GM21515 (cell line): ENCODE data around the gene ILF2.
"Not testable (repeated sequence)": the region's sequence is repeated elsewhere in the genome, so short reads cannot be mapped to it uniquely, and the experiment has no call there.

Source experiments
- ATAC-seq: cut with Tn5 transposase; IDR thresholded peaks from one replicate; pipeline ENCODE4 v1.9.1; 2021; ENCODE audit not compliant: unreplicated experiment

The ILF2 gene

DNA sequence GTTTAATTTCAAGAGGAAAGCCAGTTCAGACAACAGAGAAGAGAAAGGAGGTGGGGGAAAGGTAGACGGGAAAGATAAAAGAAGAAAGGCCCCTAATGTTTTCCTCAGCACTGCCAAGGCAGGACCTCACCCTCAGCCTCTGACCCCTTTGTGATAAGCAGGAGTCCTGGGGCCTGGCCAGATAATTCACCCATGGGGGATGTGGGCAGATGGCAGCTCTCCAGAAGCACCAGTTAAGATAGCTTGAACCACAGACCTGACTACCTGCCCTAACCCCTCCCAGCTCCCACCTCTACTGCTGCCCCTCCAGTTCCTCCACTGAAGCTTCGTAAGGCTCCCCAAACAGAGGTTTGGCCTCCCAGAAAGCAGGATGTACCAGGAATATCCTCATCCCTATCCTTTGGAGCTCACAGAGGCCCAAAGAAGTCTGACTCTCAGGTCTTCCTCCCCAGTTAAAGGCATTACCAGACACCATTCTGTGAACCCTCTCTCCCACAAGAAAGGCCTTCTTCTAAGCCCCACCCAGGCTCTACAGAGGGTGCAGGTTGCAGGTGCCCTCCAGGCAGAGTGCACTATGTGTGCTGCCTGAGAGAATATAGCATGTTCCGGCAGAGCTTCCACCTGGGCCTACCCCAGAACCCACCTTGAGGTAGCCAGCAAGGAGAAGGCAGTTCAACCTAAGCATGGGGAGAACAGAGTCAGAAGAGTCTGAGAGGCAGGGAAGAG lies 21.5 kb downstream of the ILF2 start:
- no peak for ATAC-seq

- no peak for ATAC-seq
These were observed 22.7 kb downstream of the ILF2 start for GRCh38 chr1:153648000-153648643.

DNA sequence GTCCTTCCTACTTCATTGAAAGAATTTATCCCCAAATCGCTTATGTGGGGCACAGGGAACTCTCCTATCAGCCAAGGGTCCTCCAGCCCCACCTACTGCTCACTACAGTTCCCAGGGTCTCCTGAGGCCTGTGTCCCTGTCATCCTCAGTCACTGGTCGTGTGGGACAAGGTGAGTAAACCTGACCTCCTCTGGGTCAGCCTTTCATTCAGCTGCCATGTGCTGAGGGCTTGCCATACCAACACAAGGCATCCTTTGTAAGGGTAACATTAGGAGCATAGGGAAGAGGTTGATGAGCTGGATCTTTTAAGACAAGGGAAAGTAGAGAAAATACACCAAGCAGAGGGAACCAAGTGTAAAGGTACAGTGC lies 23.5 kb downstream of the ILF2 start:
- ATAC-seq = no peak

DNA sequence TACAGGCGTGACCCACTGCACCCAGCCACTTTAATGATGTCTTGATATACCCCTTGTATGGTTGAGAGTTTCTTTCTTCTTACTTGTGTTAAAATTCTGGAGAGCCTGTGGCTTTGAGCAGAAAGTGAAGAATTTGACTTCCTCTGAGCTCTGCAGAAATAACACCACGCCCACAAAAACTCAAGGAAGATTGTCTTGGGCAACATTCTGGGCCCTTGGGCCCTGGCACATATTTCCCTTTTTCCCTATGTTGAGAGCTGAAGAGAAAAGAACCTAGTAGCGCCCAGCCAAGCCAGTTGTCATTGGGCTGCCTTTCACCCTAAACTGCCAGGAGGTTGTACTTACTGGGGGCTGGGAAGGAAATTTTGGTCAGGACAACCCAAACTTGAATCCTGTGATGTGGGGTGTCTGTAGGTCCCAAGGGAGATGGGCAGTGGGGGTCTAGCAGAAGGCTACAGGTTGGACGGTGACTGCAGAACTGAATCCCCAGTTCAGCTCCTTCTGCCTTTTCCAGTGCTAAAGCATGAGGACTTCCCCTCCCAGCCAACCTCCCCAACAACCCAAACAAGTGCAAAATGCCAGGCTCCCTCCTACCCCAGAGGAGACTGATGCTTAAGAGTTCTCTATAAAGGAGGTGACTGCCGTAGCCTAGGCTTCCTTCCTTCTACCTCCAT lies 24.0 kb downstream of the ILF2 start:
- ATAC-seq = no peak

DNA sequence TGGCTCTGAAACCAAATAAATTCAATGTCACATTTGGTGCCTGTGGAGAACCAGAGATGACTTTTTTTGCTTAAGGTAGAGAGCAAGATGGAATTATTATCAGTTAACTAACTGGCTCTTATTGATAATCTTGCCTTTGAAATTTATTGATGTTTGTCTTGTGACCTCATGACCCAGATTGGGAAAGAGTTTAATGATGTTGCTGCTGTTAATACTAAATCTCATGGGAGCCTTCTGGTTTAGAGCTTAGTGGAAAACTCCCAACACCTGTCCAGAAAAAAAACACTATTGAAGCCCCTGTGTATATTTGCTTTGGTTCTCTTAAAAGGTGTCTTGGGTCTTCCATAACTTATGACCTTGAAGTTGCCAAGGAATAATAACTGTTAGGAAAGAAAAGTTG lies 27.0 kb downstream of the ILF2 start:
- ATAC-seq = no peak

- ATAC-seq = no peak
These were observed 27.7 kb downstream of the ILF2 start for GRCh38 chr1:153643100-153643499.

DNA sequence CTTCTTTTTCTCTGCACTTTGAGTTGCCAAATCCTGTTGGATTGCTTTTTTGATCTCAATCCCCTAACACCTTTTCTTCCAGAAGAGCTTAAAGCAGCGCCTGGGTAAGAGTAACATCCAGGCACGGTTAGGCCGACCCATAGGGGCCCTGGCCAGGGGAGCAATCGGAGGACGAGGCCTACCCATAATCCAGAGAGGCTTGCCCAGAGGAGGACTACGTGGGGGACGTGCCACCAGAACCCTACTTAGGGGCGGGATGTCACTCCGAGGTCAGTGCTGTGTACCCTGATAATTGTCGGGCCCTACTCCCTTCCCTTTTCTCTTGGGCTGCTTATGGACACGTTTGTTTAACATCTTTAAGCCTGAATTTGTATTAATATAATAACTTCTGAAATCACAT lies 28.6 kb downstream of the ILF2 start:
- no peak for ATAC-seq

DNA sequence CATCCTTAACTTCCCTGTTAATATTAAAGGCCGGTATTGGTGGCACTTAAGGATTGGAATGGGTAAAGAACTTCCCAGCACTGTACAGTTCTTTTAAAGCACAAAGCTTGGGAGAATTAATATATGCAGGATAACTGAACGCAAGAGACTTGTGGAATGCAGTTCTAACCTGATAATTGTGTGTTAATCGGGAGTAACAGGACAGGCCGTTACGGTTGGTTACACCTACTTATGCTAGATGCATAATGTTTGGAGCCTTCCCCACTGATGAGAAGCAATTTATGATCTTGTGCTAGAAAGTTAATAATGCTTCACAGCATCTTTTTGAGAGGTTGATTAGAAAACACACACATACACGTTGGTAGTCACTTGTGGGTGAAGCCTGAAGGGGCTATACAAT lies 29.9 kb downstream of the ILF2 start:
- ATAC-seq = no peak

DNA sequence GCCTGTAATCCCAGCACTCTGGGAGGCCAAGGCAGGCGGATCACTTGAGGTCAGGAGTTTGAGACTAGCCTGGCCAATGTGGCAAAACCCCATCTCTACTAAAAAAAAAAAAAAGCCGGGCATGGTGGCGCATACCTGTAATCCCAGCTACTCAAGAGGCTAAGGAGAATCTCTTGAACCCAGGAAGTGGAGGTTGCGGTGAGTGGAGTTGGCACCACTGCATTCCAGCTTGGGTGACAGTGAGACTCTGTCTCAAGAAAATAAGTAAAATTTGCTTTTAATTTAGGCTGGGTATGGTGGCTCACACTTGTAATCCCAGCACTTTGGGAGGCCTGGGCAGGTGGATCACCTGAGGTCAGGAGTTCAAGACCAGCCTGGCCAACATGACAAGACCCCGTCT lies 30.6 kb downstream of the ILF2 start:
- ATAC-seq = not testable (repeated sequence)

- ATAC-seq = no peak
These were observed 31.5 kb downstream of the ILF2 start for GRCh38 chr1:153639280-153639679.

DNA sequence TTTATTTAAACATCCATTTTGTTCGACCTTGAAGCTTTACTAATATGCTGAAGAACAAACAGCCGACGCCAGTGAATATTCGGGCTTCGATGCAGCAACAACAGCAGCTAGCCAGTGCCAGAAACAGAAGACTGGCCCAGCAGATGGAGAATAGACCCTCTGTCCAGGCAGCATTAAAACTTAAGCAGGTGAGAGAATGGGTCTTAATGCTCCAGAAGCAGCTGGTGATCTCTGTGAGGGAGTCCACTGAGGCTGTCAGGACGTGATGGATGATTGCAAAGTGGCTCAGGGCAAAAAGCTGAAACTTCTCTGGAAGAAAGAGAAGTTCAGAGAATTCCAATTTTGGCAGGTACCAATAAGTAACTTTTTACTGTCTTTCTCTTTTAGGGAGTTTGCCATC lies 32.5 kb downstream of the ILF2 start:
- no peak for ATAC-seq

DNA sequence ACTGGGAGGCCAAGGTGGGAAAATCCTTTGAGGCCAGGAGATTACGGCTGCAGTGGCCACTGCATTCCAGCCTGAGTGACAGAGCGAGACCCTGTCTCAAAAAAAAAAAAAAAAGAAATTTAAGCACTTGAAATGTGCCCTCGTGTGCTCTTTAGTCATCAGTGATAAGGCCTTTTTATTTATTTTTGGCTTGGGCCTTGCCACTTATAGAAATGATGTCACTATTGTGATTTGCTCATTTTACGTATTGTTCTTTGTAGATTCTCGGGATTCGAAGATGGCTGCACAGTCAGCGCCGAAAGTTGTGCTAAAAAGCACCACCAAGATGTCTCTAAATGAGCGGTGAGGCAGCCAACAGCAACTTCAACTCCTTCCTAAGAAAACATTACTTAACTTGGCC lies 34.5 kb downstream of the ILF2 start:
- ATAC-seq = no peak

GRCh38 chr1:153635872-153636271 lies 34.9 kb downstream of the ILF2 start:
- no peak for ATAC-seq

GRCh38 chr1:153633754-153634665 lies 36.8 kb downstream of the ILF2 start, which contains the start of gene CHTOP:
Gene CHTOP (plus strand): TSS chr1:153634066. CDS start chr1:153636589, 2,523 bp downstream.
- ATAC-seq = peak; percentile 89

DNA sequence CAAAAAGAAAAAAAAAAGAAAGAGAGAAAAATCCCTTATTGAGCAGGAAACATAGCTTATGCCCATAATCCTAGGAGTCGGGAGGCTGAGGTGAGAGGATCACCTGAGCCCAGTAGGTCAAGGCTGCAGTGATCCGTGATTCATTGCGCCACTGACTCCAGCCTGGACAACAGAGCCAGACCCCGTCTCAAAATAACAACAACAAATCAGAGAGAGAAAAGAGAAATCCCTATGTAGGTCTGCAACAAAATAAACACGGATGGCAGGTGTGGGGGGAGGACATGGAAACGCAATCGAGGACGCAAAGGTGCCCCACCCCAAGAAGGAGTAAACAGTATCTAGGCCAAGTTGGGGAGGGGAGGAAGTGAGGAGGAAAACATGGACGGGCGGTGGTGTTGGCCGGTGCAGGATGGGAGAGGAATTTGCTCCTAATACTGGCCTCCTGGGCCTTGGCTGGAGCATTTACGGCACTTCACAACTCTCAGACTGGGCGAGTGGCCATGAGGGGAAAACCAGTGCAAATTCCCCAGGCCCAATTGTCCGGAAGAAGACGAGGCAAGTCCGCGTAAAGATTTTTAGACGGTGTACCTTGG lies 37.5 kb downstream of the ILF2 start:
- no peak for ATAC-seq

GRCh38 chr1:153631047-153632022 lies 39.5 kb downstream of the ILF2 start:
- ATAC-seq = no peak

- no peak for ATAC-seq
These were observed 40.4 kb downstream of the ILF2 start for GRCh38 chr1:153630384-153630783.

- no peak for ATAC-seq
These were observed 40.8 kb downstream of the ILF2 start for GRCh38 chr1:153629971-153630370.

DNA sequence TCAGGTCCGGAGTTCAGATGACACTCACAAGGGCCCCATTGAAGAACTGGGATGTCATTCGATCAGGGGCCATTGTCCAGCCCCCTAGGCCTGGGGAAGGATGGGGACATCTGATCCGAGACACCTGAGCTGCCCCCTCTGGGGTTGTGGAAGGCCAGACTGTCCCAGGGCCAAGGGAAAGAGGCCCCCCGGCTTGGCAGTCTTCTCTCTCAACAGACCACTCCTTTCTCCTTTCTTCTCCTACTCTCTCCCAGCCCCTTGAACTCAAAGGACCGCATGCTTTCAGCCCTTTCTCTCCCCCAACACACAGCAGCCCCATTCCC lies 41.5 kb downstream of the ILF2 start:
- ATAC-seq = no peak
